ENCODE data around the gene AUNIP.

Gene AUNIP

GRCh38 chr1:25807480-25808390, 51.5 kb downstream of the AUNIP start:
- TF ChIP-seq CTCF (IDR thresholded peaks at IDR 0.05; ENCODE audit: unreplicated experiment in 3 of 3) = no peak
- peaks cover 26% of the 10 kb centered on the region for H3K36me3 Mint-ChIP-seq (ENCODE audit: low read depth)
- no peaks in the 10 kb centered on the region for H3K9me3 Mint-ChIP-seq
- H3K27me3 Mint-ChIP-seq (ENCODE audit: low read depth) = peaks cover 5% of the 10 kb centered on the region
- H3K4me3 Mint-ChIP-seq = no peak overlapping the region
- H3K27ac Mint-ChIP-seq = no peak overlapping the region
- H3K4me1 Mint-ChIP-seq = peaks cover 26% of the 10 kb centered on the region

- Mint-ChIP-seq H3K36me3 (ENCODE audit: low read depth) (peaks cover 24% of the 10 kb centered on the region), H3K27me3 (ENCODE audit: low read depth) (peaks cover 5% of the 10 kb centered on the region)
These were observed 52.8 kb downstream of the AUNIP start for GRCh38 chr1:25806418-25806817.

GRCh38 chr1:25805863-25806225, 53.4 kb downstream of the AUNIP start:
- peak overlapping the region in 1 of 3 experiments; percentile 36 for H3K4me3 Mint-ChIP-seq
- no peaks in the 10 kb centered on the region for H3K9me3 Mint-ChIP-seq
- no peak for TF ChIP-seq CTCF (IDR thresholded peaks at IDR 0.05; ENCODE audit: unreplicated experiment in 3 of 3)
- H3K27ac Mint-ChIP-seq = peak overlapping the region in 1 of 3 experiments; percentile 54
- peaks cover 26% of the 10 kb centered on the region for H3K36me3 Mint-ChIP-seq (ENCODE audit: low read depth)
- H3K27me3 Mint-ChIP-seq (ENCODE audit: low read depth) = peaks cover 5% of the 10 kb centered on the region
- peaks cover 34% of the 10 kb centered on the region for H3K4me1 Mint-ChIP-seq

More at GRCh38 chr1:25806418-25806817, 52.8 kb downstream of the AUNIP start:
- Mint-ChIP-seq H3K4me3 (no peak overlapping the region), H3K4me1 (peaks cover 30% of the 10 kb centered on the region), H3K27ac (peak overlapping the region in 1 of 3 experiments; percentile 54), H3K9me3 (no peaks in the 10 kb centered on the region)
- no peak for TF ChIP-seq CTCF (IDR thresholded peaks at IDR 0.05; ENCODE audit: unreplicated experiment in 3 of 3)

- H3K4me3 Mint-ChIP-seq = no peak overlapping the region
These were observed 54.0 kb downstream of the AUNIP start for GRCh38 chr1:25804964-25805862.

More at GRCh38 chr1:25804964-25805862, 54.0 kb downstream of the AUNIP start:
- TF ChIP-seq CTCF (IDR thresholded peaks at IDR 0.05; ENCODE audit: unreplicated experiment in 3 of 3) = no peak
- no peaks in the 10 kb centered on the region for H3K9me3 Mint-ChIP-seq
- H3K4me1 Mint-ChIP-seq = peaks cover 38% of the 10 kb centered on the region
- H3K27ac Mint-ChIP-seq = peak overlapping the region in 1 of 3 experiments; percentile 54
- peaks cover 26% of the 10 kb centered on the region for H3K36me3 Mint-ChIP-seq (ENCODE audit: low read depth)
- peaks cover 5% of the 10 kb centered on the region for H3K27me3 Mint-ChIP-seq (ENCODE audit: low read depth)

Data from nephron (organoid).